Measurements from ENCODE around the gene SDCBP2. TPM values are rescaled to one million over a fixed set of nuclear protein-coding genes. Genes with fewer than 3 reads are reported as not detected.

SDCBP2 gene
- total and polyA plus RNA-seq, 2 of the 8 experiments (the other 6 are each of a cell fraction or from before 2014, with no cell fraction given): 4.2 to 6.7 TPM

GRCh38 chr20:1295276-1295930 lies 33.5 kb downstream of the SDCBP2 start:
- no peak overlapping the region for H4K5ac ChIP-seq (ENCODE audit: insufficient read length, low read depth, low read length)
- no peak overlapping the region for H3K14ac ChIP-seq (ENCODE audit: insufficient read length)
- ChIA-PET POLR2A (ENCODE audit: partially characterized antibody) (no interaction called here), CTCF (ENCODE audit: partially characterized antibody) (no interaction called here)
- H3K23me2 ChIP-seq (ENCODE audit: low read depth, low read length): no peaks in the 10 kb centered on the region
- no peaks in the 10 kb centered on the region for H3K9me3 ChIP-seq (ENCODE audit: insufficient read depth in 2 of 2, low read depth in 1 of 2, low read length in 1 of 2)
- TF ChIP-seq JUND (IDR thresholded peaks at IDR 0.05; ENCODE audit: low read length): no peak
- TF ChIP-seq POLR2AphosphoS5 (IDR thresholded peaks at IDR 0.05; ENCODE audit: low read depth, low read length): no peak
- no peak for TF ChIP-seq SAP30 (IDR thresholded peaks at IDR 0.05; ENCODE audit: insufficient read depth, insufficient replicate concordance, low read length)
- TF ChIP-seq RNF2 (IDR thresholded peaks at IDR 0.05; ENCODE audit: borderline replicate concordance, low read depth, low read length, missing control alignments, poor library complexity, severe bottlenecking): no peak
- TF ChIP-seq YY1 (IDR thresholded peaks at IDR 0.05; ENCODE audit: low read depth, low read length): no peak
- TF ChIP-seq HDAC2 (IDR thresholded peaks at IDR 0.05; ENCODE audit: borderline replicate concordance in 1 of 2, low read depth in 2 of 2, low read length in 2 of 2): no peak
- TF ChIP-seq E2F6 (IDR thresholded peaks at IDR 0.05): no peak
- no peaks in the 10 kb centered on the region for H3K79me1 ChIP-seq (ENCODE audit: low read depth, low read length)
- H3K4me2 ChIP-seq (ENCODE audit: insufficient read depth in 1 of 2, low read depth in 2 of 2, low read length in 2 of 2): no peak overlapping the region
- no peak overlapping the region for H3K56ac ChIP-seq (replicated peaks; ENCODE audit: insufficient read length, low read depth, low read length)
- no peak overlapping the region for H4K91ac ChIP-seq (replicated peaks; ENCODE audit: insufficient read length, low read length)
- H2BK120ac ChIP-seq (replicated peaks; ENCODE audit: low read depth, low read length): no peak overlapping the region
- DNase-seq (ENCODE audit: low read depth in 1 of 2, low spot score in 2 of 2) (no peak), FAIRE-seq (no peak)
- H3K36me3 ChIP-seq (ENCODE audit: control insufficient read depth in 2 of 4, insufficient read depth in 4 of 4, low read length in 3 of 4): no peaks in the 10 kb centered on the region
- H3K27me3 ChIP-seq (replicated peaks in 1 of 4; ENCODE audit: control insufficient read depth in 3 of 4, extremely low read depth in 1 of 4, insufficient read depth in 3 of 4, low read length in 3 of 4): no peaks in the 10 kb centered on the region; a peak in 2 of 7 replicates
- H3K79me2 ChIP-seq (ENCODE audit: control insufficient read depth in 1 of 2, insufficient read depth in 2 of 2, low read length in 2 of 2): no peaks in the 10 kb centered on the region
- WGBS, 2 experiments (ENCODE audit: extremely low coverage in 1 of 2, insufficient coverage in 1 of 2, insufficient read length in 1 of 2, insufficient replicate concordance in 2 of 2, low coverage in 1 of 2, low lambda C conversion rate in 2 of 2, missing lambda C conversion rate in 1 of 2): 88% methylated on average over 17 of the region's 20 CpGs; no CpG with 5 or more reads in 1 of the 2 experiments
- no peak overlapping the region; a peak in 1 of 7 replicates for H3K9ac ChIP-seq (replicated peaks in 1 of 4; ENCODE audit: extremely low read depth in 1 of 4, low read depth in 3 of 4, low read length in 3 of 4)
- H4K8ac ChIP-seq (ENCODE audit: extremely low read depth, insufficient read depth, low read length): no peak overlapping the region
- no peak overlapping the region; the same call in 1 of the 2 replicates for H2BK20ac ChIP-seq (ENCODE audit: low read length)
- no peak overlapping the region for H2AFZ ChIP-seq (ENCODE audit: low read length)
- H3K4ac ChIP-seq (replicated peaks; ENCODE audit: insufficient read length, low read depth, low read length): no peak overlapping the region
- H3K4me1 ChIP-seq (replicated peaks in 1 of 4; ENCODE audit: control insufficient read depth in 3 of 4, insufficient read depth in 4 of 4, low read length in 3 of 4): no peaks in the 10 kb centered on the region; a peak in 1 of 7 replicates
- H2BK12ac ChIP-seq (ENCODE audit: low read depth, low read length): no peak overlapping the region
- H4K20me1 ChIP-seq (replicated peaks in 1 of 2; ENCODE audit: control insufficient read depth in 1 of 2, insufficient read depth in 2 of 2, low read length in 2 of 2): peaks cover 0 to 2% of the 10 kb centered on the region in 2 experiments
- no peak overlapping the region for H3K4me3 ChIP-seq (ENCODE audit: extremely low read depth in 1 of 4, insufficient read depth in 2 of 4, low read depth in 3 of 4, low read length in 4 of 4)
- H2BK15ac ChIP-seq (ENCODE audit: low read length): no peak overlapping the region
- no peak overlapping the region for H3K18ac ChIP-seq (ENCODE audit: extremely low read depth, low read length)
- no peak overlapping the region for H3K23ac ChIP-seq (ENCODE audit: insufficient read length)
- no peak overlapping the region for H3K27ac ChIP-seq (ENCODE audit: low read depth, low read length)
- H2AK5ac ChIP-seq (ENCODE audit: low read depth, low read length): no peak overlapping the region
- H2BK5ac ChIP-seq (ENCODE audit: low read depth, low read length): peak overlapping the region; percentile 21; the same call in 1 of the 2 replicates

Data from H1 (cell line).